ENCODE data around the gene OSBPL1A.

DNA sequence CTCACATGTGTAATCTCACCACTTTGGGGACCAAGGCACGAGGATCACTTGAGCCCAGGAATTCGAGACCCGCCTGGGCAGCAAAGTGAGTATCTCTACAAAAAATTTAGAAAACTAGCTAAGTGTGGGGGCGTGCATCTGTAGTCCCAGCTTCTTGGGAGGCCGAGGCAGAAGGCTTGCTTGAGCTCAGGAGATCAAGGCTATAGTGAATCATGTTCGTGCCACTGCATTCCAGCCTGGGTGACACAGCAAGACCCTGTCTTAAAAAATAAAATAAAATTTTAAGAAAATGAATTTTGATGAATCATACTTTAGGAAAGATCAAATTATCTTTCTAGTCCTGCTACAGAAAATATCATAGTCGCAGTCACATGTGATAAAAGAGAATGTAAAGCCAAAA, 211.8 kb downstream of the OSBPL1A start:
- TF ChIP-seq, protein P1, sequence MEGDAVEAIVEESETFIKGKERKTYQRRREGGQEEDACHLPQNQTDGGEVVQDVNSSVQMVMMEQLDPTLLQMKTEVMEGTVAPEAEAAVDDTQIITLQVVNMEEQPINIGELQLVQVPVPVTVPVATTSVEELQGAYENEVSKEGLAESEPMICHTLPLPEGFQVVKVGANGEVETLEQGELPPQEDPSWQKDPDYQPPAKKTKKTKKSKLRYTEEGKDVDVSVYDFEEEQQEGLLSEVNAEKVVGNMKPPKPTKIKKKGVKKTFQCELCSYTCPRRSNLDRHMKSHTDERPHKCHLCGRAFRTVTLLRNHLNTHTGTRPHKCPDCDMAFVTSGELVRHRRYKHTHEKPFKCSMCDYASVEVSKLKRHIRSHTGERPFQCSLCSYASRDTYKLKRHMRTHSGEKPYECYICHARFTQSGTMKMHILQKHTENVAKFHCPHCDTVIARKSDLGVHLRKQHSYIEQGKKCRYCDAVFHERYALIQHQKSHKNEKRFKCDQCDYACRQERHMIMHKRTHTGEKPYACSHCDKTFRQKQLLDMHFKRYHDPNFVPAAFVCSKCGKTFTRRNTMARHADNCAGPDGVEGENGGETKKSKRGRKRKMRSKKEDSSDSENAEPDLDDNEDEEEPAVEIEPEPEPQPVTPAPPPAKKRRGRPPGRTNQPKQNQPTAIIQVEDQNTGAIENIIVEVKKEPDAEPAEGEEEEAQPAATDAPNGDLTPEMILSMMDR (IDR thresholded peaks at IDR 0.05; ENCODE audit: poor library complexity), result no peak
- no peak for TF ChIP-seq EZH2 (IDR thresholded peaks at IDR 0.05; ENCODE audit: borderline replicate concordance)
